ENCODE measurements around the gene NFATC3.

NFATC3 gene

GRCh38 chr16:68079376-68079625 is 5.9 kb upstream of the NFATC3 start:
- Mint-ChIP-seq H3K27me3 (ENCODE audit: low read depth) (no peaks in the 10 kb centered on the region), H3K4me1 (peaks cover 33% of the 10 kb centered on the region), H3K27ac (peak overlapping the region; percentile 63 to 87 (median 82)), H3K9me3 (no peaks in the 10 kb centered on the region), H3K4me3 (no peak overlapping the region), H3K36me3 (ENCODE audit: low read depth) (peaks cover 32% of the 10 kb centered on the region)
- no peak for TF ChIP-seq CTCF (IDR thresholded peaks at IDR 0.05; ENCODE audit: unreplicated experiment in 3 of 3)

GRCh38 chr16:68079626-68080344 is 5.4 kb upstream of the NFATC3 start:
- Mint-ChIP-seq H3K4me3 (peak overlapping the region in 1 of 3 experiments; percentile 29), H3K4me1 (peaks cover 33% of the 10 kb centered on the region), H3K9me3 (no peaks in the 10 kb centered on the region), H3K36me3 (ENCODE audit: low read depth) (peaks cover 28% of the 10 kb centered on the region), H3K27me3 (ENCODE audit: low read depth) (no peaks in the 10 kb centered on the region), H3K27ac (peak overlapping the region; percentile 63 to 87 (median 82))
- no peak for TF ChIP-seq CTCF (IDR thresholded peaks at IDR 0.05; ENCODE audit: unreplicated experiment in 3 of 3)

- Mint-ChIP-seq H3K27me3 (ENCODE audit: low read depth) (no peaks in the 10 kb centered on the region), H3K27ac (peak overlapping the region; percentile 59 to 100 (median 99)), H3K9me3 (no peaks in the 10 kb centered on the region), H3K36me3 (ENCODE audit: low read depth) (peaks cover 10% of the 10 kb centered on the region), H3K4me1 (peaks cover 39% of the 10 kb centered on the region), H3K4me3 (peak overlapping the region; percentile 29 to 45 (median 39))
- TF ChIP-seq CTCF (IDR thresholded peaks at IDR 0.05; ENCODE audit: unreplicated experiment in 3 of 3) = no peak
These were observed 3.1 kb upstream of the NFATC3 start for GRCh38 chr16:68081861-68082628.

- peak overlapping the region; percentile 83 to 100 (median 99) for H3K27ac Mint-ChIP-seq
These were observed 2.4 kb upstream of the NFATC3 start for GRCh38 chr16:68082629-68083238.

GRCh38 chr16:68083239-68083781 is 1.9 kb upstream of the NFATC3 start:
- no peaks in the 10 kb centered on the region for H3K27me3 Mint-ChIP-seq (ENCODE audit: low read depth)
- peak overlapping the region; percentile 83 to 100 (median 99) for H3K27ac Mint-ChIP-seq
- H3K9me3 Mint-ChIP-seq = no peaks in the 10 kb centered on the region
- no peak for TF ChIP-seq CTCF (IDR thresholded peaks at IDR 0.05; ENCODE audit: unreplicated experiment in 3 of 3)
- peaks cover 44% of the 10 kb centered on the region for H3K4me1 Mint-ChIP-seq
- peak overlapping the region; percentile 22 to 100 (median 95) for H3K4me3 Mint-ChIP-seq
- H3K36me3 Mint-ChIP-seq (ENCODE audit: low read depth) = peaks cover 1% of the 10 kb centered on the region

More at GRCh38 chr16:68082629-68083238, 2.4 kb upstream of the NFATC3 start:
- no peak for TF ChIP-seq CTCF (IDR thresholded peaks at IDR 0.05; ENCODE audit: unreplicated experiment in 3 of 3)
- Mint-ChIP-seq H3K9me3 (no peaks in the 10 kb centered on the region), H3K4me3 (peak overlapping the region in 2 of 3 experiments; percentile 22 to 95), H3K36me3 (ENCODE audit: low read depth) (peaks cover 7% of the 10 kb centered on the region), H3K4me1 (peaks cover 42% of the 10 kb centered on the region), H3K27me3 (ENCODE audit: low read depth) (no peaks in the 10 kb centered on the region)
